ENCODE results near the gene ARID3A. TPM values are rescaled to one million over a fixed set of nuclear protein-coding genes. Genes with fewer than 3 reads are reported as not detected.

The ARID3A gene
- total RNA-seq, 1 donor from 2014 or later = 149 TPM

DNA sequence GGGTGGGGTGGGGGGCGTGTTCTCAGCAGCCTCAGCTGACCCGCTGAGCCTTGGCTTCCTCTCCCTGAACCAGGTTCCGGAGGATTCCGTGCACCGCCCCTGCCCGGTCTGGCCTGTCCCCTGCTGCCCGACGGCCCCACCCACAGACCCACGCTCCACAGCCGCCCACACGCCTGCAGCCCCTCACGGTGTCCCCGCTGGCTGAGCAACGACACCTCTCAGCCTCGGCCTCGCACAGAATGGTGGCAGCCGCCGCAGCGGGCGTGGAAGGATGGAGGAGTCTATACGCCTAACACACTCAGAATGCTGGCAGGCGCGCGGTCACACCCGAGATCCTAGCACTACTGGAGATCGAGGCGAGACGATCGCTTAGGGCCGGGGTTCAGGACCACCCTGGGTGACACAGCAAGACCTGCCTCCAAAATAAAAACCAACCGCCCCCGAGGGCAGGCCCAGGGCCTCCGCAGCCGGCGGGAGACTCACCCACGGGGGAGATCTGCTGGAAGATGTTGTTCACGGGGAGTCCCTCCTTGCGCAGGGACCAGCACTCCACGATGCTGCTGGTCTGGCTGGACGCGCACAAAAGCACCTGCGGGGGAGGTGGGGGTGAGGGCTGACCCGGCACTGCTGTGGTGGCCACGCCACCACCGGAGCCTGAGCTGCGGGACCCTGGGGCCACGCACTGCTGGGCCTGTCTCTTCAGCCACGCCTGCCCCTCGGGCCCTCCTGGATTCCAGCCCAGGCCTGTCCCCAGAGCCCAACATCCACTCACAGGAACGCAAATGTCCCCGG lies 41.2 kb upstream of the ARID3A start:
- H3K9me3 Mint-ChIP-seq (ENCODE audit: low read depth) = no peaks in the 10 kb centered on the region
- H3K4me3 Mint-ChIP-seq (ENCODE audit: low read depth) = no peak overlapping the region
- H3K36me3 Mint-ChIP-seq (ENCODE audit: insufficient read depth) = peaks cover 17% of the 10 kb centered on the region
- no peak for DNase-seq (ENCODE audit: low spot score, unreplicated experiment)
- TF ChIP-seq, protein P1, sequence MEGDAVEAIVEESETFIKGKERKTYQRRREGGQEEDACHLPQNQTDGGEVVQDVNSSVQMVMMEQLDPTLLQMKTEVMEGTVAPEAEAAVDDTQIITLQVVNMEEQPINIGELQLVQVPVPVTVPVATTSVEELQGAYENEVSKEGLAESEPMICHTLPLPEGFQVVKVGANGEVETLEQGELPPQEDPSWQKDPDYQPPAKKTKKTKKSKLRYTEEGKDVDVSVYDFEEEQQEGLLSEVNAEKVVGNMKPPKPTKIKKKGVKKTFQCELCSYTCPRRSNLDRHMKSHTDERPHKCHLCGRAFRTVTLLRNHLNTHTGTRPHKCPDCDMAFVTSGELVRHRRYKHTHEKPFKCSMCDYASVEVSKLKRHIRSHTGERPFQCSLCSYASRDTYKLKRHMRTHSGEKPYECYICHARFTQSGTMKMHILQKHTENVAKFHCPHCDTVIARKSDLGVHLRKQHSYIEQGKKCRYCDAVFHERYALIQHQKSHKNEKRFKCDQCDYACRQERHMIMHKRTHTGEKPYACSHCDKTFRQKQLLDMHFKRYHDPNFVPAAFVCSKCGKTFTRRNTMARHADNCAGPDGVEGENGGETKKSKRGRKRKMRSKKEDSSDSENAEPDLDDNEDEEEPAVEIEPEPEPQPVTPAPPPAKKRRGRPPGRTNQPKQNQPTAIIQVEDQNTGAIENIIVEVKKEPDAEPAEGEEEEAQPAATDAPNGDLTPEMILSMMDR (IDR thresholded peaks at IDR 0.05; ENCODE audit: unreplicated experiment) = no peak
- no peaks in the 10 kb centered on the region for H3K27me3 Mint-ChIP-seq
- H3K4me1 Mint-ChIP-seq (ENCODE audit: low read depth) = no peaks in the 10 kb centered on the region
- no peak overlapping the region for H3K27ac Mint-ChIP-seq

DNA sequence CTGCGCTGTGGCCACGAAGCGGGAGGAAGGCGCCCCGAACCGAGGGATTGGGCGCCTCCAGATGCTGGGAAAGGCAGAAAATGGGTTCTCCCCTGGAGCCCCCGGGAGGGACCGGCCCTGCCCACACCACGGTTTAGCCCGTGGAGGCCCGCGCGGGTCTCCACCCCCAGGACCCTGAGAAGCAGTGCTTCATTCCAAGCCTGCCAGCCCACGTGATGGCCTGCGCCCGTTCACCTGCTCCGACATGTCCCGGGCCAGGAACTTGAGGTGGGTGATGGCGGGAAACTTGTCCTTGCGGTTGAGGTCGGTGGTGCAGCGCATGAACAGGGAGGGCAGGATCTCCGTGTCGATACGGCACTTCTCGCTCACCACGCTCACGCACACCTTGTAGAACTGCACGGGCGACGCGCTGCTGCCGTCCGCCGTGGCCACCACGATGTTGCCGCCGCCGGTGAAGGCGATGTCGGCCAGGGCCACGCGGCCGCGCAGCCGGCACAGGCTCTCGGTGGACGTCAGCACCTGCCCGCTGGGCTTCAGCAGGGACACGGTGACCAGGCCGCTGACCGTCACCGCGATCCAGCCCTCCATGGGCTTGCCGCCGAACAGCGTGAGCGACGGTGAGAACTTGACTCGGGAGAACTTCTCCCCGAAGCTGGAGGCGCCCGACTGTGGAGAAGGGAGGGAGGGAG lies 40.2 kb upstream of the ARID3A start:
- Mint-ChIP-seq H3K36me3 (ENCODE audit: insufficient read depth) (peaks cover 17% of the 10 kb centered on the region), H3K27ac (no peak overlapping the region), H3K4me1 (ENCODE audit: low read depth) (no peaks in the 10 kb centered on the region), H3K27me3 (no peaks in the 10 kb centered on the region), H3K9me3 (ENCODE audit: low read depth) (no peaks in the 10 kb centered on the region), H3K4me3 (ENCODE audit: low read depth) (no peak overlapping the region)
- no peak for DNase-seq (ENCODE audit: low spot score, unreplicated experiment)
- TF ChIP-seq, protein P1 (IDR thresholded peaks at IDR 0.05; ENCODE audit: unreplicated experiment) = no peak

DNA sequence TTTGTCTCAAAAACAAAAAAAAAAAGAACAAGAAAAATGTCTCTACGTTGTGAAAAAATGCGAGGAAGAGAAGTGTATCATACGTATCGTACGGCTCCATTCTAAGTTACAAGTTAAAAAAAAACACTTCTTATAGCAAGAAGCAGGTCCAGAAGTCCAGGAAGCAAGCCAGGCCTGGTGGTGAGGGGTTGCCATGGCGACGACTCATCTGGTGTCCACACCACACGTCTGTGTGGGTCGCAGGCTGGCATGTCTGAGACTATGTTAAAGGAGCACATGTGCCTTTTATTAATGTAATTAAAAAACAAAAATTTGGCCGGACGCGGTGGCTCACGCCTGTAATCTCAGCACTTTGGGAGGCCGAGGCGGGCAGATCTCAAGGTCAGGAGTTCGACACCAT lies 38.8 kb upstream of the ARID3A start:
- Mint-ChIP-seq H3K36me3 (ENCODE audit: insufficient read depth) (peaks cover 8% of the 10 kb centered on the region), H3K4me3 (ENCODE audit: low read depth) (no peak overlapping the region), H3K27me3 (no peaks in the 10 kb centered on the region)

DNA sequence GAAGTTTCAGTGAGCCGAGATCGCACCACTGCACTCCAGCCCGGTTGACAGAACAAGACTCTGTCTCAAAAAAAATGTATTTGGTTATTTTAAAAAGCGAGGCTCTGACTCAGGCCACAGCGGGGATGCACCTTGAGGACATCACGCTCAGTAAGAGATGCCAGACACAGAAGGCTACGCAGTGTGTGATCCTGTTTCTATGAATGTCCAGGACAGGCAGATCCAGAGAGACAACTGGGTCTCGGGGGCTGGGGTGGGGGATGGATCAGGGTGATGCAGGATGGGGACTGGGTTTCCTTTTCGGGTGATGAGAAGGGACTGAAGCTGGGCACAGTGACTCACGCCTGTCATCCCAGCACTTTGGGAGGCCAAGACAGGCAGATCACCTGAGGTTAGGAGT lies 38.2 kb upstream of the ARID3A start:
- no peaks in the 10 kb centered on the region for H3K27me3 Mint-ChIP-seq
- no peak for DNase-seq (ENCODE audit: low spot score, unreplicated experiment)
- no peaks in the 10 kb centered on the region for H3K9me3 Mint-ChIP-seq (ENCODE audit: low read depth)
- H3K27ac Mint-ChIP-seq = no peak overlapping the region
- H3K4me3 Mint-ChIP-seq (ENCODE audit: low read depth) = no peak overlapping the region
- H3K4me1 Mint-ChIP-seq (ENCODE audit: low read depth) = peaks cover 2% of the 10 kb centered on the region
- peaks cover 5% of the 10 kb centered on the region for H3K36me3 Mint-ChIP-seq (ENCODE audit: insufficient read depth)
- TF ChIP-seq, protein P1 (IDR thresholded peaks at IDR 0.05; ENCODE audit: unreplicated experiment) = no peak

More for the DNA sequence above, 38.8 kb upstream of the ARID3A start:
- TF ChIP-seq, protein P1 (IDR thresholded peaks at IDR 0.05; ENCODE audit: unreplicated experiment) = no peak
- Mint-ChIP-seq H3K9me3 (ENCODE audit: low read depth) (no peaks in the 10 kb centered on the region), H3K4me1 (ENCODE audit: low read depth) (peaks cover 2% of the 10 kb centered on the region), H3K27ac (peak overlapping the region; percentile 78)
- no peak for DNase-seq (ENCODE audit: low spot score, unreplicated experiment)

DNA sequence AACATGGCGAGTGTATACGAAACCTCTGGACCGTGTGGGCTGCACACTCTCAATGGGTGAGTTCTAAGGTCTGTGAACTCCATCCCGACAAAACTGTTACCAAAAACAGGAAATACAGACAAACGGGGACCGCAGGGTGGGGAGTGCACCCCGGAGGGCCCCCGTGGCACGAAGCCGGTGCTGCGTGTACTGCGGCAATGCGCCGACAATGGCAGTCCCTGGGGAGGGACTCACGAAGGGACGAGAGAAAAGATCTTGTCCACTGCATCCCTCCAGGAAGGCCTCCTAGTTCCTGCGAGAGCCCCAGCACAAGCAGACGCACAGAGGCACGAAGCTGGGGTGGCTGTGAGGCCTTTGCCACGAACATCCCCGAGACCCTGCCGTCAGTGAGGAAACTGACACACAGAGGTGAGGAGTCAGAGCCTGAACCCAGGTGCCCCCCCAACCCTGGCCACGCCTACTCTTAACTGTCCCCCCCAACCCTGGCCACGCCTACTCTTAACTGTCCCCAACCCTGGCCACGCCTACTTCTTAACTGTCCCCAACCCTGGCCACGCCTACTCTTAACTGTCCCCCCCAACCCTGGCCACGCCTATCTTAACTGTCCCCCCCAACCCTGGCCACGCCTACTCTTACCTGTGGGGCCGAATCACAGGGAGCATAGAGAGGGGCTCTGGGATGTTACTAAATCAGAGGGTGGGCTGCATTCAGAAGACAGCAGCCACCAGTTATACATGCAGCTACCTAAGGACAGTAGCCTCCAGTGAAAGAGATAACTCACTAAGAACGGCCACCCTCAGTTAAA lies 37.1 kb upstream of the ARID3A start:
- TF ChIP-seq, protein P1 (IDR thresholded peaks at IDR 0.05; ENCODE audit: unreplicated experiment) = no peak
- Mint-ChIP-seq H3K4me3 (ENCODE audit: low read depth) (no peak overlapping the region), H3K9me3 (ENCODE audit: low read depth) (no peaks in the 10 kb centered on the region), H3K4me1 (ENCODE audit: low read depth) (peaks cover 3% of the 10 kb centered on the region), H3K27ac (no peak overlapping the region), H3K27me3 (no peaks in the 10 kb centered on the region), H3K36me3 (ENCODE audit: insufficient read depth) (peaks cover 5% of the 10 kb centered on the region)
- no peak for DNase-seq (ENCODE audit: low spot score, unreplicated experiment)
